ENCODE results near the gene MTHFSD.

The MTHFSD gene

DNA sequence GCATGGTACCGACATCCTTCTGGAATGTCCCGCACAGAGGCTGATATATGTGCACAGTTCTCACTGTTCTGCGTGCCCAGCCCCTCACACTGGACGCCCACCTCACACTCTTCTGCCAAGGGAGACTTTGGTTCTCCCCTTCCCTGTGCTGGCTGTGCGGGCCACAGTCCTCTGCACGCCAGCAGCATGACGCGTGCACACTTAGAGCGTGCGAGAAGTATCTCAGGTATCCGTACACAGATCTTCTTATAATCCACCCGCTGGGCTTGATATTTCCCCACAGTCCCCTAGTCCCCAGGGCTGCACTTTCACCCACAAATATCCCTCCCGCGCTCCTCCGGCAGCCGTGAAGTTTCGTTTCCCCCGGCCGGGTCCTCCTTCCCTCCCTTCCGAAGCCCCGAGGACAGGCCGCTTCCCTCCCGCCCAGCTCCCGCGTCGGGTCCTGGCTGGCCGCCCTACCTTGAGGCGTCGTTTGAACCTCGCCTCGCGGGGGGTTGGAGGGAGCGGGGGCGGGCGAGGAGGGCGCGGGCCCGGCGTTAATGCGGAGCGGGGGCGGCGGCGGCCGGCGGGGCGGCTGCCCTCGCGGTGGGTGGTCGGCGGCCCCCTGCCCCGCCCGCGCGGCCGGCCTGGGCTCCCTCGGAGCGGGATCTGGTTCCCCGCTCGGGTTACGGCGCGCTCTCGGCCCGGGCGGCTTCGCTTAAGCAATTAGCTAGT lies 49.7 kb downstream of the MTHFSD start:
- Histone ChIP-seq H3K4me1 (ENCODE audit: control insufficient read depth, insufficient read depth, low read length) (peaks cover 12% of the 10 kb centered on the region), H3K9ac (ENCODE audit: low read depth, low read length) (no peak overlapping the region), H3K36me3 (ENCODE audit: insufficient read depth, low read length) (no peaks in the 10 kb centered on the region), H3K4me3 (ENCODE audit: low read length) (no peak overlapping the region), H3K4me2 (ENCODE audit: low read length) (no peak overlapping the region), H3K9me3 (replicated peaks; ENCODE audit: low read length) (no peaks in the 10 kb centered on the region), H3K27me3 (ENCODE audit: control insufficient read depth, insufficient read depth, low read length) (peaks cover 96% of the 10 kb centered on the region)

DNA sequence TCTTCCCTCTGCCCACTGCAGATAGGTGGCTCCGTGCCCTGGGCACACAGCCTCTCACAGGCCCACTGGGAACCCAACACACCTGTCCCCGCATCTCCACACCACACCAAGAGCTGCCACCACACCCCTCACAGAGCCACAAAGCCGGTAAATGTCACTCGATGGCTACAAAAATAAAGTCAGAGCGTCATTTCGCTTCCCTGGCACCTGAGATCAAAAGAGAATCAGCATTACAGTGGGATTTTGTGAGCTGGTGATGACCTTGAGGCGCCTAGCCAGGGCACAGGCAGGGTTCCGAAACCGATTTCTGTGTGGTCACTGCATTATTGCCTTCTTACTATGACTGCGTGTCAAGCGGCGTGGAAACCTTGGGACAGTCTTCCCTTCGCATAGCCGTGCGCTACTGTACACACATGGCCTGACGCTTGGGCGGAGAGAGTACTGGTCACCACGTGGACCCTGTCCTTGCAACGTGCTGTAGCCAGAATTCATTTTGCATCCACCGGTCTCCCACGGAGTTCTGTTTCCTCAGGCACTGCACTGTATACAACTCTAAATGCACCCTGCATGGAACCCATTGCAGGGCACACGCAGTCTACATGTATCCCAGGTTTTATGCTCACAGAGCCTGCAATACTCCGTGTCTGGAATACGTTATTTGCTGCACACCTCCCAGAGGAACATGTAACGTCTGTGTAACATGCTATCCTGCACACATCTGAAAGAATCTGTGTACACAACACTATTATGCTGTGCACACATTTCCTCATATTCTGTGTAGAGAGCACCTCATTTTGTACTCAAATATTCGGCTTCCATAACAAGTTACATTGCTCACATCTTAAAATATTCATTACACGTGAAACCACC lies 50.5 kb downstream of the MTHFSD start:
- Histone ChIP-seq H3K9ac (ENCODE audit: low read depth, low read length) (no peak overlapping the region), H3K4me1 (ENCODE audit: control insufficient read depth, insufficient read depth, low read length) (peaks cover 6% of the 10 kb centered on the region), H3K27me3 (ENCODE audit: control insufficient read depth, insufficient read depth, low read length) (peaks cover 99% of the 10 kb centered on the region), H3K4me3 (ENCODE audit: low read length) (no peak overlapping the region), H3K4me2 (ENCODE audit: low read length) (no peak overlapping the region), H3K9me3 (replicated peaks; ENCODE audit: low read length) (no peaks in the 10 kb centered on the region), H3K36me3 (ENCODE audit: insufficient read depth, low read length) (no peaks in the 10 kb centered on the region)

GRCh38 chr16:86503830-86504229 lies 51.2 kb downstream of the MTHFSD start:
- no peak overlapping the region for H3K9ac ChIP-seq (ENCODE audit: low read depth, low read length)
- H3K9me3 ChIP-seq (replicated peaks; ENCODE audit: low read length): no peaks in the 10 kb centered on the region
- H3K4me2 ChIP-seq (ENCODE audit: low read length): no peak overlapping the region
- no peak overlapping the region for H3K4me3 ChIP-seq (ENCODE audit: low read length)
- peaks cover 1% of the 10 kb centered on the region for H3K4me1 ChIP-seq (ENCODE audit: control insufficient read depth, insufficient read depth, low read length)
- peaks cover 99% of the 10 kb centered on the region for H3K27me3 ChIP-seq (ENCODE audit: control insufficient read depth, insufficient read depth, low read length)
- no peaks in the 10 kb centered on the region for H3K36me3 ChIP-seq (ENCODE audit: insufficient read depth, low read length)

- Histone ChIP-seq H3K4me3 (ENCODE audit: low read length) (no peak overlapping the region), H3K9me3 (replicated peaks; ENCODE audit: low read length) (no peaks in the 10 kb centered on the region), H3K4me1 (ENCODE audit: control insufficient read depth, insufficient read depth, low read length) (no peaks in the 10 kb centered on the region), H3K4me2 (ENCODE audit: low read length) (no peak overlapping the region), H3K36me3 (ENCODE audit: insufficient read depth, low read length) (no peaks in the 10 kb centered on the region), H3K27me3 (ENCODE audit: control insufficient read depth, insufficient read depth, low read length) (peaks cover 99% of the 10 kb centered on the region), H3K9ac (ENCODE audit: low read depth, low read length) (no peak overlapping the region)
These were observed 51.9 kb downstream of the MTHFSD start for GRCh38 chr16:86502856-86503748.

- H3K4me3 ChIP-seq (ENCODE audit: low read length): no peak overlapping the region
These were observed 52.8 kb downstream of the MTHFSD start for GRCh38 chr16:86501989-86502855.

DNA sequence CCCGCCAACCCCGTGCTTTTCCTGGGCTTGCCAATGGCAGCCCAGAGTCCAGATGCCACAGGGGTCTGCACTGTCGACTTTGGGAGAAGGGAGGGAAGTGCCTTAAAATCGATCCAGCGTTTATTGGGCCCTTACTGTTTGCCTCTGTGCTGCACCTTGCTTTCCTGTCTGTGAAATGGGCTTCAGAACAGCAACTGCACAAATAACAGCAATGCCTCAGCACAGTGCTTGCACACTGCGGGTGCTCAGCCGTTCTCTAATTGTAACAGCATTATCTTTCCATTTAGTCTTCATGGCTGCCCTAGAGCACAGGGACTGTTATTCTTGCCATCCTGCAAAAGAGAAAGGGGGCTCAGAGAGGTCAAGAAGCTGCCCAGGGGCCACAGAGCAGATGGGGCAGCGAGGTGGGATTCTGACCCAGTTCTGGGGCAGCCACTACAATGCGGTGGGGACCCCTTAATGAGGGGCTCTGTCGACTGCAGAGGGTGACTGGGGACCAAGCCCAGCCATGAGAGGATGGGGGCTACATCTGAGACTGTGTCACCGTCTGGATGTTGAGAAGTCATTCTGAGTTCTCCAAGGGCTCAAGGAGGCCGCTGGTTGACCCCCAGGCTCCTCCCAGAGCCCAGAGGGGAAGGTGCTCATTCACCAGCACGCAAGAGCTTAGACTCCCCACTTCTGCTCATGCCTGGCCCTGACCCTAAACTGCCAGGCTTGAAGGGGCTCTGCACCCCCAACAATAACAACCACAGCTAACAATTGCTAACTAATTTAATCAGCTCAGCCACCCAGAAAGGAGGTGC lies 54.1 kb downstream of the MTHFSD start:
- H3K27me3 ChIP-seq (ENCODE audit: control insufficient read depth, insufficient read depth, low read length): peaks cover 92% of the 10 kb centered on the region
- H3K4me1 ChIP-seq (ENCODE audit: control insufficient read depth, insufficient read depth, low read length): no peaks in the 10 kb centered on the region
- H3K9ac ChIP-seq (ENCODE audit: low read depth, low read length): no peak overlapping the region
- no peak overlapping the region for H3K4me3 ChIP-seq (ENCODE audit: low read length)
- H3K9me3 ChIP-seq (replicated peaks; ENCODE audit: low read length): no peaks in the 10 kb centered on the region
- no peak overlapping the region for H3K4me2 ChIP-seq (ENCODE audit: low read length)
- no peaks in the 10 kb centered on the region for H3K36me3 ChIP-seq (ENCODE audit: insufficient read depth, low read length)

More at GRCh38 chr16:86501989-86502855, 52.8 kb downstream of the MTHFSD start:
- no peaks in the 10 kb centered on the region for H3K9me3 ChIP-seq (replicated peaks; ENCODE audit: low read length)
- no peaks in the 10 kb centered on the region for H3K36me3 ChIP-seq (ENCODE audit: insufficient read depth, low read length)
- H3K4me2 ChIP-seq (ENCODE audit: low read length): no peak overlapping the region
- no peaks in the 10 kb centered on the region for H3K4me1 ChIP-seq (ENCODE audit: control insufficient read depth, insufficient read depth, low read length)
- peaks cover 92% of the 10 kb centered on the region for H3K27me3 ChIP-seq (ENCODE audit: control insufficient read depth, insufficient read depth, low read length)
- no peak overlapping the region for H3K9ac ChIP-seq (ENCODE audit: low read depth, low read length)

DNA sequence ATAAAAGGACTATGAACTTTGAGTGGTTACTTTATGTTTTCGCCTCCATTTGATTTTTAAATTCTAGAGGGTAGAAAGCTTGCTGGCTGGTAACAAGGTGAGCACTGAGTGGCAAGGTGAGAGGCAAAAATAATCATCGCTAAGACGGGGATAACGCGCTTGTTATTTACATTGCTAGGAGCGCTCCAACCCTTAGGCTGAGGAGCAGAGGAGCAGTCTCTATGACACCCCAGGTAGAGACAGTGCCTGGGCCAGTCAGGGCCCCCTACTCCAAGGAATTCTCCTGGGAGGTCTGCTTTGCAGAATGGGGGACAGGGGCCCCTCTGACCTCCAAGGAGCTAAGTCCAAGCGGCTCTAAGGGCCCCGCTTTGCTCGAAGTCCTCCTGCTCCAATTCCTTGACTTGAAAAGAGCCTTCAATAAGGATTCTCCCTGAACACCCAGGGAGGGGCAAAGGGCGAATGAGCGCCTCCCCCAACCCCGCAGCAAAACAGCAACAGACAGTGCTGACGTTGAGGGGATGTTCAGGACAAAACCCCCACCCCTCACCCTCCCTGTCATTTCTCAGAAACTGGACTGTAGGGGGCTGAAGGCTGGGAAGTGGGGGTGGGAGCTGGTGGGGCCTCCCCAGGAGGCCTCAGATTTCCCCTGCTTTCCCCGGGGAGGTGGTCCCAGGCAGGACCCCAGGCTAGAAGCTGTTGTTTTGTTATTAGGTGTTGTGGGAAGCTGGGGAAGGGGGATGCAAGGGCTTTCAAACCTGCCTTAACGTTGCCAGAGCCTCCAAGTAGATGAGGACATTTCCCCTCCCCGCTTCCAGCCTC lies 54.9 kb downstream of the MTHFSD start:
- H3K4me2 ChIP-seq (ENCODE audit: low read length): no peak overlapping the region
- no peak overlapping the region for H3K4me3 ChIP-seq (ENCODE audit: low read length)
- H3K27me3 ChIP-seq (ENCODE audit: control insufficient read depth, insufficient read depth, low read length): peaks cover 93% of the 10 kb centered on the region
- H3K9ac ChIP-seq (ENCODE audit: low read depth, low read length): no peak overlapping the region
- no peaks in the 10 kb centered on the region for H3K9me3 ChIP-seq (replicated peaks; ENCODE audit: low read length)
- no peaks in the 10 kb centered on the region for H3K36me3 ChIP-seq (ENCODE audit: insufficient read depth, low read length)
- no peaks in the 10 kb centered on the region for H3K4me1 ChIP-seq (ENCODE audit: control insufficient read depth, insufficient read depth, low read length)

DNA sequence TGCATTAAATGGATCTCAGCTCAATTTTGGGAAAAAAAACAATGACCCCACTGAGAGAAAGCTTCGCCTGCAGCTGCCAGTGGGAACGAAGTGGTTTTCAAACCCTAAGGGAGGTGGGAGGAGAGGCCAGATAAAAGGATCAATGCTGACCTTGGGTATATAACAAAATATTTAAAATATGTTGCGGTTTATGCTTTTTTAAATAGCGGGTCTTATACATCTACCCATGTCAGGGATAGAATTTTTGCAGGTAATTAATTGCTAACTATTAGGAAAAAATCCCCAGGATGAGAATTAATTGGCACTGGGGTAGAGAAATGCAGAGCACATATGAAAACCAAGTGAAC lies 55.6 kb downstream of the MTHFSD start:
- Histone ChIP-seq H3K4me1 (ENCODE audit: control insufficient read depth, insufficient read depth, low read length) (no peaks in the 10 kb centered on the region), H3K4me2 (ENCODE audit: low read length) (no peak overlapping the region), H3K9ac (ENCODE audit: low read depth, low read length) (no peak overlapping the region), H3K9me3 (replicated peaks; ENCODE audit: low read length) (no peaks in the 10 kb centered on the region), H3K4me3 (ENCODE audit: low read length) (no peak overlapping the region), H3K27me3 (ENCODE audit: control insufficient read depth, insufficient read depth, low read length) (peaks cover 93% of the 10 kb centered on the region), H3K36me3 (ENCODE audit: insufficient read depth, low read length) (no peaks in the 10 kb centered on the region)

DNA sequence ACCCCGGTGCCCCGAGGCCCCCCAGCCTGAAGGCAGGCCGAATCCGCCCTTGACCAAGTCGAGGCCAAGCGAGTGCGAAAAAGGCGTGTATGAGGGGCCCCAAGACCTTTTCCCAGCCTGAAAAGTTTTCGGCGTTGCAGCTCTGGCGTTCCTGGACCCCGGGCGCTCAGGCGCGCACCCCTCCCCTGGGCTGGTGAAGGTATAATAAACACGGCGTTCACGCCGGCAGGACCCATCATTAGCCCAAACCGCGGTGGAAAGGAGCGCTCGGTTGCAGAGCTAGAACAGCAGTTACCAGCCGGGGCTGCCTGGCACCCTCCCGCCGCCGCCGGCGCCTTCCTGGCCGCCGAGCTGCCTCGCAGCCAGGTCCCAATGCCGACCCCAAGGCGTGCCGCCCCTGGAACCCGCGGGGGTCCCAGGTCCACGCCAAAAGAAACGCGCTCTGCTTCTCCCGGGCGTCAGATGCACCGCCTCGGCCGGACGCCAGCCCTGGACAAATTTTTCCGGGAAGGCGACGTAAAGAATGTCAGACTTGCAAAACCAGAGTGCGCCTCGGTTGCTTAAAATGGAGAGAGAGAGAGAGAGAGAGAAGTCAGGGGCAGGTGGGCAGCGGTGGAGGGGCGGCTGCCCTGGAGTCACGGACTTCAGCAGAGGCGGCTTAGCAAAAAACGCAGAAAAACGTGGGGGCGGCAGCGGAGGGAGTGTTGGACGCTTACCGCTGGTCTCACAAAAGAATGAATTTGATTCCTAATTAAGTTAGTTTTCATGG lies 56.2 kb downstream of the MTHFSD start:
- Histone ChIP-seq H3K9ac (ENCODE audit: low read depth, low read length) (no peak overlapping the region), H3K4me2 (ENCODE audit: low read length) (no peak overlapping the region), H3K36me3 (ENCODE audit: insufficient read depth, low read length) (no peaks in the 10 kb centered on the region), H3K4me3 (ENCODE audit: low read length) (no peak overlapping the region), H3K27me3 (ENCODE audit: control insufficient read depth, insufficient read depth, low read length) (peaks cover 93% of the 10 kb centered on the region), H3K4me1 (ENCODE audit: control insufficient read depth, insufficient read depth, low read length) (no peaks in the 10 kb centered on the region), H3K9me3 (replicated peaks; ENCODE audit: low read length) (no peaks in the 10 kb centered on the region)
